GM12878 (cell line): Measurements from ENCODE around the gene ERMN. TPM values are rescaled to one million over a fixed set of nuclear protein-coding genes. Genes with fewer than 3 reads are reported as not detected.

Experiments used
- ATAC-seq: fragments of 200-7000 bp; cut with Tn5 transposase; 3 replicates; pipeline ENCODE4 v1.9.1; 2020; ENCODE audit warnings: mild to moderate bottlenecking, moderate library complexity
- BruUV-seq: library from RNA; stranded (reverse); fragments of 400-500 nt; replicated peaks from 2 replicates; lab custom pipeline; 2021; lab: Mats Ljungman, UMichigan
- CTCF ChIA-PET: fragments of 300-600 bp; sonication (Branson Sonifier 250); formaldehyde crosslinking; extraction: SDS; loops from one replicate; lab custom pipeline; 2021; ENCODE audit warnings: inconsistent platforms; lab: Yijun Ruan, JAX
- POLR2A ChIA-PET: fragments of 350-600 bp; formaldehyde crosslinking; extraction: SDS; loops from one replicate; lab custom pipeline; 2021; ENCODE audit warnings: inconsistent platforms; lab: Charles Lee
- RAD21 ChIA-PET: fragments of 300-600 bp; sonication (Branson Sonifier 250); formaldehyde crosslinking; loops from one replicate; lab custom pipeline; 2023; ENCODE audit warnings: antibody characterized with exemption; ENCODE audit not compliant: unreplicated experiment; lab: Charles Lee
- SMC1A ChIA-PET: fragments of 300-600 bp; sonication (Branson Sonifier 250); formaldehyde crosslinking; loops from one replicate; lab custom pipeline; 2023; ENCODE audit not compliant: unreplicated experiment, uncharacterized antibody; lab: Charles Lee
- DNase-seq: peaks from one replicate; pipeline ENCODE4 v3.0.0-alpha.2; 2011; ENCODE audit warnings: low read depth, low spot score
- FAIRE-seq: peaks from 3 replicates; lab custom pipeline; 2011; peaks lifted over from hg19 to GRCh38; lab: Jason Lieb, UNC
- H2AFZ ChIP-seq: 2 replicates; pipeline ENCODE4 v1.6.0; 2011; ENCODE audit warnings: low read depth, low read length, control low read depth; ENCODE audit not compliant: control insufficient read depth
- H3K27ac ChIP-seq: 2 replicates; pipeline ENCODE4 v1.5.1; 2011; ENCODE audit warnings: control low read depth; ENCODE audit not compliant: control insufficient read depth, insufficient read depth
- H3K27me3 ChIP-seq, 2 experiments: replicated peaks in 1 of 2; 2 replicates each; pipeline versions ENCODE4 v1.6.0 to v1.6.1; 2011; ENCODE audit warnings: low read length in 1 of 2; ENCODE audit not compliant: control insufficient read depth in 2 of 2, insufficient read depth in 2 of 2
- H3K36me3 ChIP-seq, 2 experiments: 2 replicates each; pipeline ENCODE4 v1.5.1; 2011; ENCODE audit warnings: low read length in 1 of 2; ENCODE audit not compliant: control insufficient read depth in 2 of 2, insufficient read depth in 2 of 2
- H3K4me1 ChIP-seq: 2 replicates; pipeline ENCODE4 v1.6.1; 2011; ENCODE audit warnings: mild to moderate bottlenecking, low read length, moderate library complexity, mixed read lengths; ENCODE audit not compliant: control insufficient read depth, insufficient read depth
- H3K4me2 ChIP-seq: 2 replicates; pipeline ENCODE4 v1.6.0; 2011; ENCODE audit warnings: control low read depth; ENCODE audit not compliant: control insufficient read depth, insufficient read depth
- H3K4me3 ChIP-seq: fragments of 200-600 bp; sonication (generic); 2 replicates; pipeline ENCODE4 v1.5.1; 2016
- H3K79me2 ChIP-seq: 2 replicates; pipeline ENCODE4 v1.6.0; 2011; ENCODE audit warnings: low read length; ENCODE audit not compliant: control insufficient read depth, insufficient read depth
- H3K9ac ChIP-seq: 2 replicates; pipeline ENCODE4 v1.8.0; 2011; ENCODE audit warnings: low read length, control low read depth, mixed read lengths; ENCODE audit not compliant: control insufficient read depth, insufficient read depth
- H3K9me3 ChIP-seq: replicated peaks from 3 replicates; pipeline ENCODE4 v1.5.1; 2011; ENCODE audit warnings: mild to moderate bottlenecking, low read length; ENCODE audit not compliant: control insufficient read depth, insufficient read depth
- H4K20me1 ChIP-seq: 2 replicates; pipeline ENCODE4 v1.6.0; 2011; ENCODE audit not compliant: control insufficient read depth, insufficient read depth
- CBX3 ChIP-seq: fragments of 200-600 bp; sonication (generic); IDR thresholded peaks from 2 replicates; pipeline ENCODE4 v1.6.1; 2016; ENCODE audit warnings: low read depth, borderline replicate concordance
- ETV6 ChIP-seq, 2 experiments: fragments of 450-650 bp in 1 of 2; IDR thresholded peaks in 1 of 2; conservative IDR thresholded peaks in 1 of 2; 2 replicates each; pipeline ENCODE4 v1.6.1; 2014; ENCODE audit warnings: antibody characterized with exemption in 1 of 2, borderline replicate concordance in 1 of 2, low read depth in 1 of 2, mild to moderate bottlenecking in 1 of 2, moderate library complexity in 1 of 2
- MEF2B ChIP-seq: fragments of 450-650 bp; IDR thresholded peaks from 2 replicates; pipeline ENCODE4 v1.6.1; 2018; ENCODE audit warnings: mild to moderate bottlenecking, moderate library complexity; ENCODE audit not compliant: partially characterized antibody, poor library complexity, severe bottlenecking
- MTA2 ChIP-seq: fragments of 450-650 bp; IDR thresholded peaks from 2 replicates; pipeline ENCODE4 v1.6.1; 2016; ENCODE audit warnings: low read depth, mild to moderate bottlenecking, moderate library complexity
- RAD51 ChIP-seq: fragments of 450-650 bp; IDR thresholded peaks from 2 replicates; pipeline ENCODE4 v1.6.1; 2016; ENCODE audit warnings: moderate library complexity, mild to moderate bottlenecking, inconsistent platforms
- SMAD1 ChIP-seq: fragments of 450-650 bp; IDR thresholded peaks from 2 replicates; pipeline ENCODE4 v1.6.1; 2018; ENCODE audit warnings: mild to moderate bottlenecking, low read depth; ENCODE audit not compliant: partially characterized antibody
- ZBTB33 ChIP-seq: fragments of 450-650 bp; IDR thresholded peaks from 2 replicates; pipeline ENCODE4 v1.6.1; 2017; ENCODE audit warnings: mild to moderate bottlenecking
- WGBS: methylation state at CpG from one replicate; pipeline ENCODE4 v1.1.6; 2016; ENCODE audit warnings: low lambda C conversion rate; ENCODE audit not compliant: insufficient replicate concordance, insufficient coverage; ENCODE audit errors: missing lambda C conversion rate; 5-methylcytosine and 5-hydroxymethylcytosine counted together
- in situ Hi-C: fragments of 300-500 bp; cut with MboI; formaldehyde crosslinking; loops from 9 replicates; pipeline ENCODE4 v1.14.3; 2018; ENCODE audit warnings: mixed read lengths
- intact Hi-C: fragments of 100-400 bp; cut with micrococcal nuclease; formaldehyde crosslinking; loops from one replicate; pipeline ENCODE4 v1.14.2; 2022; ENCODE audit not compliant: unreplicated experiment
- polyA plus RNA-seq, 11 experiments: library from polyadenylated mRNA; depleted of rRNA in 4 of 11; unstranded in 6 of 11; stranded (reverse) in 5 of 11; fragments of >200 nt; fragmentation: Nextera tagmentation in 4 of 11; fragmentation: Illumina TruSeq in 1 of 11; extraction: Ambion mirVana in 4 of 11; extraction: Trizol in 1 of 11; gene quantifications; 1 replicate in 1 of 11; 2 replicates in 10 of 11; pipeline versions ENCODE4 v1.2.1 to v1.2.3, GENCODE V29; 2011 to 2016; ENCODE audit warnings: inconsistent platforms in 2 of 11, missing spikeins in 2 of 11, low read depth in 1 of 11
- total RNA-seq, 4 experiments: library from RNA; depleted of rRNA in 3 of 4; stranded (reverse); fragments of >200 nt in 3 of 4; fragmentation: Illumina TruSeq in 1 of 4; extraction: Trizol in 1 of 4; gene quantifications; 2 replicates each; pipeline versions ENCODE4 v1.2.1 to v1.2.3, GENCODE V29; 2013 to 2021
- TF ChIP-seq, protein P1 (sequence below): fragments of 450-650 bp; formaldehyde crosslinking; IDR thresholded peaks from 2 replicates; pipeline ENCODE4 v1.4.0; 2020; ENCODE audit warnings: mild to moderate bottlenecking, moderate library complexity
- TF ChIP-seq, protein P2 (sequence below): fragments of 450-650 bp; IDR thresholded peaks from 2 replicates; pipeline ENCODE4 v1.6.1; 2017; ENCODE audit warnings: mild to moderate bottlenecking, moderate library complexity

ERMN gene
- total and polyA plus RNA-seq, 10 of the 15 experiments (the other 5 are each of a cell fraction or from before 2014, with no cell fraction given), result 0.26 to 5.3 (median 1.5) TPM

DNA sequence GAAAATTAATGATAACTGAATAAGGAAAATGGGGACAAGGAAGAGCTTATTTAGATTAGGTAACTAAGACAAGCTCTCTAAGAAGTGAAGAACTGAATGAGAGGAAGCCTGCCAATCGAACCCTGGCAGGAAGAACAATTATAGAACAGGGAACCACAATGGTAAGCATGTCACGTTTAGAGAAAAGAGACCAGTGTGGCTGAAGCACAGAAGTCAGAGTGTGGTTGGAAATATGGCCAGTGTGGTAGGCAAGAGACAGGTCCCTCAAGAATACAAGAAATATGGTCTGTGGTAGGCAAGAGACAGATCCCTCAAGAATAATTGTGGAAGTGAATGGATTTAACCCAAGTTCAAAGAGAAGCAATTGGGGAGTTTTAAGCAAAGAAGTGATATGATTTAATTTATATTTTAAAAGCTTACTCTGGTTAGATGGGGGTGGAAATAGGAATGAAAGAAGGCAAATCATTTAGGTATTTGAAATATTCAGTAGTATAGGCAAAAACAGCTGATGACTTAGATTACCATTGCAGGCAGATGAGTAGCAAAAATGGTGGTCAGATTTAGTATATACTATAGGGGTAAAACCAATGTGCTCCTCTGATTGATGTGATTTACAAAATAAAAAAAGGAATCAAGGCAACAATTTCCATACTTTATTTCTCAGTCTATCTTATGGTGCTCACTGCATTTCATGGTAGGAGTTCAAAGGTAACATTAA, 38.8 kb upstream of the ERMN start (continued):
- TF ChIP-seq ZBTB33, result no peak

DNA sequence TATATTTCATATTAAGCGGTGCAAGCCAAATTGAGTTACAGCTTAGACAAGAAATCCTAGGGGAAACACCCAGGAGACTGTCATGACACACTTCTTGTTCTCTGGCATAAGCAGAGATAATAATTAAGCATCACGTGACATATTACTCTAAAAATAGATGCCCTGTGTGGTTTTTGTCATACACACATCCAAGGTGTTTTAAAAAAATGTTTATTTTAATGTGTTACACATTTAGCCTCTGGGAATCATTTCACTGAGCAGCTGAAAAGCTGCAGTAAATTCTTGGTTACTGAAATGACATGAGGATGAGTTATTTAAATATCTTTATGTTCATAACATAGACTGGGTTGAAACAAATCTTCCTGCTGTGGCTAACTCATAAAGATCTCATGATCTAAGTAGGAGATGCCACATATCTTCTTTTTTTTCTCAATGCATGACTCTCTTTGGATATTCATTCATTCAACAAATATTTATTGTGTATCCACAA, 38.0 kb upstream of the ERMN start:
- H2AFZ ChIP-seq, result no peak overlapping the region; the same call in 1 of the 2 replicates
- 43% methylated on average over 2 of the region's 2 CpGs for WGBS
- TF ChIP-seq SMAD1, result no peak
- TF ChIP-seq, protein P1, sequence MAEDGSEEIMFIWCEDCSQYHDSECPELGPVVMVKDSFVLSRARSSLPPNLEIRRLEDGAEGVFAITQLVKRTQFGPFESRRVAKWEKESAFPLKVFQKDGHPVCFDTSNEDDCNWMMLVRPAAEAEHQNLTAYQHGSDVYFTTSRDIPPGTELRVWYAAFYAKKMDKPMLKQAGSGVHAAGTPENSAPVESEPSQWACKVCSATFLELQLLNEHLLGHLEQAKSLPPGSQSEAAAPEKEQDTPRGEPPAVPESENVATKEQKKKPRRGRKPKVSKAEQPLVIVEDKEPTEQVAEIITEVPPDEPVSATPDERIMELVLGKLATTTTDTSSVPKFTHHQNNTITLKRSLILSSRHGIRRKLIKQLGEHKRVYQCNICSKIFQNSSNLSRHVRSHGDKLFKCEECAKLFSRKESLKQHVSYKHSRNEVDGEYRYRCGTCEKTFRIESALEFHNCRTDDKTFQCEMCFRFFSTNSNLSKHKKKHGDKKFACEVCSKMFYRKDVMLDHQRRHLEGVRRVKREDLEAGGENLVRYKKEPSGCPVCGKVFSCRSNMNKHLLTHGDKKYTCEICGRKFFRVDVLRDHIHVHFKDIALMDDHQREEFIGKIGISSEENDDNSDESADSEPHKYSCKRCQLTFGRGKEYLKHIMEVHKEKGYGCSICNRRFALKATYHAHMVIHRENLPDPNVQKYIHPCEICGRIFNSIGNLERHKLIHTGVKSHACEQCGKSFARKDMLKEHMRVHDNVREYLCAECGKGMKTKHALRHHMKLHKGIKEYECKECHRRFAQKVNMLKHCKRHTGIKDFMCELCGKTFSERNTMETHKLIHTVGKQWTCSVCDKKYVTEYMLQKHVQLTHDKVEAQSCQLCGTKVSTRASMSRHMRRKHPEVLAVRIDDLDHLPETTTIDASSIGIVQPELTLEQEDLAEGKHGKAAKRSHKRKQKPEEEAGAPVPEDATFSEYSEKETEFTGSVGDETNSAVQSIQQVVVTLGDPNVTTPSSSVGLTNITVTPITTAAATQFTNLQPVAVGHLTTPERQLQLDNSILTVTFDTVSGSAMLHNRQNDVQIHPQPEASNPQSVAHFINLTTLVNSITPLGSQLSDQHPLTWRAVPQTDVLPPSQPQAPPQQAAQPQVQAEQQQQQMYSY (CRISPR knock-in tag), result peak; percentile 52; the same call in 1 of the 2 replicates
- TF ChIP-seq ETV6 (conservative IDR thresholded peaks at IDR 0.05 in 1 of 2, IDR thresholded peaks at IDR 0.05 in 1 of 2; ENCODE audit: borderline replicate concordance in 1 of 2, low read depth in 1 of 2), result no peak
- TF ChIP-seq MEF2B, result peak; percentile 44
- TF ChIP-seq MTA2, result peak; percentile 76
- TF ChIP-seq, protein P2, sequence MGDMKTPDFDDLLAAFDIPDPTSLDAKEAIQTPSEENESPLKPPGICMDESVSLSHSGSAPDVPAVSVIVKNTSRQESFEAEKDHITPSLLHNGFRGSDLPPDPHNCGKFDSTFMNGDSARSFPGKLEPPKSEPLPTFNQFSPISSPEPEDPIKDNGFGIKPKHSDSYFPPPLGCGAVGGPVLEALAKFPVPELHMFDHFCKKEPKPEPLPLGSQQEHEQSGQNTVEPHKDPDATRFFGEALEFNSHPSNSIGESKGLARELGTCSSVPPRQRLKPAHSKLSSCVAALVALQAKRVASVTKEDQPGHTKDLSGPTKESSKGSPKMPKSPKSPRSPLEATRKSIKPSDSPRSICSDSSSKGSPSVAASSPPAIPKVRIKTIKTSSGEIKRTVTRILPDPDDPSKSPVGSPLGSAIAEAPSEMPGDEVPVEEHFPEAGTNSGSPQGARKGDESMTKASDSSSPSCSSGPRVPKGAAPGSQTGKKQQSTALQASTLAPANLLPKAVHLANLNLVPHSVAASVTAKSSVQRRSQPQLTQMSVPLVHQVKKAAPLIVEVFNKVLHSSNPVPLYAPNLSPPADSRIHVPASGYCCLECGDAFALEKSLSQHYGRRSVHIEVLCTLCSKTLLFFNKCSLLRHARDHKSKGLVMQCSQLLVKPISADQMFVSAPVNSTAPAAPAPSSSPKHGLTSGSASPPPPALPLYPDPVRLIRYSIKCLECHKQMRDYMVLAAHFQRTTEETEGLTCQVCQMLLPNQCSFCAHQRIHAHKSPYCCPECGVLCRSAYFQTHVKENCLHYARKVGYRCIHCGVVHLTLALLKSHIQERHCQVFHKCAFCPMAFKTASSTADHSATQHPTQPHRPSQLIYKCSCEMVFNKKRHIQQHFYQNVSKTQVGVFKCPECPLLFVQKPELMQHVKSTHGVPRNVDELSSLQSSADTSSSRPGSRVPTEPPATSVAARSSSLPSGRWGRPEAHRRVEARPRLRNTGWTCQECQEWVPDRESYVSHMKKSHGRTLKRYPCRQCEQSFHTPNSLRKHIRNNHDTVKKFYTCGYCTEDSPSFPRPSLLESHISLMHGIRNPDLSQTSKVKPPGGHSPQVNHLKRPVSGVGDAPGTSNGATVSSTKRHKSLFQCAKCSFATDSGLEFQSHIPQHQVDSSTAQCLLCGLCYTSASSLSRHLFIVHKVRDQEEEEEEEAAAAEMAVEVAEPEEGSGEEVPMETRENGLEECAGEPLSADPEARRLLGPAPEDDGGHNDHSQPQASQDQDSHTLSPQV, result no peak
- no peak for TF ChIP-seq CBX3
- peak; percentile 99 for TF ChIP-seq RAD51

More for the DNA sequence above, 38.0 kb upstream of the ERMN start:
- Histone ChIP-seq H3K79me2 (no peaks in the 10 kb centered on the region), H3K4me3 (no peak overlapping the region), H3K27ac (peak overlapping the region; percentile 56), H3K9me3 (peaks cover 23% of the 10 kb centered on the region), H4K20me1 (no peaks in the 10 kb centered on the region), H3K4me1 (peaks cover 14% of the 10 kb centered on the region), H3K4me2 (peak overlapping the region; percentile 59), H3K9ac (no peak overlapping the region), H3K36me3 (no peaks in the 10 kb centered on the region; a peak in 1 of 4 replicates), H3K27me3 (no peaks in the 10 kb centered on the region)
- intact Hi-C loops, result loop anchor here (1.0 to 2.0 kb wide), 2 partner anchors 41 to 50 kb away; no protein-coding TSS in a partner anchor
- ATAC-seq, result peak; percentile 72
- CTCF ChIA-PET, result interaction anchor here (0.8 to 5.1 kb wide), 6 partner anchors 17 to 839 kb away, joined by 3 to 43 read pairs (median 8); partner anchors contain the start of gene ERMN
- FAIRE-seq, result no peak
- no TSS peak for BruUV-seq
- POLR2A ChIA-PET, result interaction anchor here (0.6 to 2.0 kb wide), 7 partner anchors 13 to 80 kb away, joined by 3 to 7 read pairs (median 4); partner anchors contain the start of gene CYTIP
- in situ Hi-C loops, result no loop called here
- SMC1A ChIA-PET, result interaction anchor here (0.7 to 4.2 kb wide), 18 partner anchors 9 to 107 kb away, joined by 3 to 44 read pairs (median 6); partner anchors contain the start of gene CYTIP
- DNase-seq, result peak; percentile 50
- RAD21 ChIA-PET, result interaction anchor here (0.7 to 3.4 kb wide), 12 partner anchors 34 to 116 kb away, joined by 3 to 21 read pairs (median 4); no protein-coding TSS in a partner anchor
